NK-92 (cell line): Measurements from ENCODE around the gene TLL1.

Source experiments
- DNase-seq: peaks from one replicate; lab custom pipeline; 2025; ENCODE audit not compliant: unreplicated experiment; lab: John Stamatoyannopoulos, UW

Gene TLL1

DNA sequence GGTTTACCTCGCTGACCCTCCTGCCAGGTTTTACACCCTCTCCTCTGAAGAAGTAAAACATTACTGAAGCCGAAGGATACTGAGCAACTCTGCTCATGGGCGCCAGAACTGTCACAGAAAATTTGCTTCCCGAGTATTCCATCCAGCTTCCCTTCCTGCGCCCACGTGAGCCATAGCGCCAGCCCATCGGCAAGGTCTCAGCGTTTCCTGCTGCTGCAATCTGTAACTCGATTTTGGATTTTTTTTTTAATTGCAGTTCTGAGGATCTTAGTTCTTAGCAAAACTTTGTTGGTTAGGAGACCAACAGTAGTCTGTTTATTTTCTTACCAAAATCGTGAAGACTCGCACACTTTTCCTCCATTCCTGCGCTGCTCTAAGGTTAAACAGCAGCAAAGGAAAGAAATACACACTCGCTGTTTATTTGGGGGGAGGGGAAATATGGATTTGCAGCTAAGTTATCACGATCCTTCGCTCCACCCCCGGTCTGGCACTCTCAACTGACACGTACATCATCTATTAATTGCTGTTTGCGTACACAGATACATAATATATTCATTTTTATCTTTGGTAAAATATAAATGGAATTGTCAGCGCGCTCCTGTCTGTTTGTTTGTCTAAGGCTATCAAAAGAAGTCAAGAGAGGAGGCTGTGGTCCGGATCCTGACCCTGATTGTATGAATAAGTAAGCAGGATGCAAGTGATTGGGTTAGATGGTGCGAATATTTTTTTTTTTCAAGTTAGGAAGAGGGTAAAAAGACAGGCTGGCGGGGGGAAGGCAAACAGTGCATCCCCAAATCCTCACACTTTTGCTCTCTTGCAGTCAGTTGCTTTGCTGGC lies at the start of gene TLL1:
TLL1 (plus strand) TSS at position 777 of the 837 bp plus-strand sequence. CDS start 668 bp downstream, outside the sequence.
- DNase-seq, result no peak

DNA sequence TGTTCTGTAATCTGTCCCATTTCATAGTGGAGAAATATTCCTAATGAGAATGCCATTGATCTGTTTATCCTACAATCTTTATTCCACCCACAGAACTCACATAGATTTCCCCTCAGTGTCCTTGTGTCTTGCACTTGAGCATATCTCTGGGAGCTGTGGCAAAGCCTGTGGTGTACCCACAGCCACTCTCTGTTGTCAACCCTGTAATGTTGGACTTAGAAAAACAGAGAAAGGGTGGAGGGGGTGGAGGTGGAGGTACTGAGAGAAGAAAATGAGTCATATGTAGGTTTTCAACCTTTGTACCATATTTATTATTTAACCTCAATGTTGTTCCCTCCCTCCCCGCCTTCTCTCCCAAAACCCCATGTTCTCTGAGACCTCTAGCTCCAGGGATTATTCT lies 46.9 kb upstream of the TLL1 start:
- no peak for DNase-seq

DNA sequence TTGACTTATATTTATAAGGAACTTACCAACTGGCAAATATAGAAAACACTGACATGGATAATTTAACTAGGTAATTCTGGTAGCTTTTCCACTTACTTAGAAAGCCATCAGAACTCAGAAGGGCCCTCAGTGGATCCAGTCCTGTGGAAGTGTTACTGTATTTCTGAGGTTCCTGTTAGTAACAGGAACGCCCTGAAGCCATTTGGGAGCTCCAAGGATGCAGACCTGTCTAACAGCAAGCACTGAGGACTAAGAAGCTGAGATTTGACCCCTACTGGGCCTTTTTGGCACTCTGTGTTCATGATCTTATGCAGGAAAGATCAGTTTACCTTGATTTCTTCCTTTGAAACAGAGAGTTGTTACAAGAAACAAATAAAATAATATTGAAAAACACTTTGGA lies 46.0 kb upstream of the TLL1 start:
- DNase-seq, result no peak

DNA sequence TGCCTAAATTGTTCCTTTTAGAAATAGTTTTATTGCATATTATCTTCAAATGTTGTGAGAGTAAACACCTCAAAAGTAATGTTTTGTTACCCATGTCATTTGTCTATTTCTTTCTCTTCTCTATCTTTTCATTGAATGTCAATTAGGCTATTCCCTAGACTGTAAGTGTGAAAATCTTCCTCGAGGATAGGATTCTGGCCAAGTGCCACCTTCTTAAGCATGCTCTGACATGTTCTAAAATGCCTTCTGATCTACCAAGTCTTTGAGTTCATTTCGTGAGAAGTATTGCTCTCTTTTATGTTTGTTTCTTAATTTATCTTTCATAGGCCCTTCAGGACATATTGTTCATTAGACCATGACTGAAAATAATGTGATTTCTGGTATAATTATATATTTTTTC lies 44.1 kb upstream of the TLL1 start:
- no peak for DNase-seq

DNA sequence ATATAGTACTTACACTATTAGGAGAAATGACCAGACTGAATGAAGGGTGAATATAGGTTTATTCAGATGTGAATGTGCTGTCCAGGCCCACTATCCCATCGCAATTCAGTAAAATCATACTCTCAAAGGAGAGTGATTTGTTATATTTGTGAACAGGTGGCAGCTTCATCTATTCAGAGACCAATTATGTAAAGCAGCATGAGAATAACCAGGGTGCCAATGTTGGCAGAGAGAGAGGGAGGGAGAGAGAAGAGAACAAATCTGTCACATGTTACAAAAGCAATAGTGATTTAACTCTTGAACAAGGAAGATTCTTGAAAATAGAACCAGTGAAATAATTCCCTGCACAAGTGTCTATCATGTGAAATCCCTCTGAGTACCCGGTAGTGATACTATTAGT lies 38.9 kb upstream of the TLL1 start:
- no peak for DNase-seq

DNA sequence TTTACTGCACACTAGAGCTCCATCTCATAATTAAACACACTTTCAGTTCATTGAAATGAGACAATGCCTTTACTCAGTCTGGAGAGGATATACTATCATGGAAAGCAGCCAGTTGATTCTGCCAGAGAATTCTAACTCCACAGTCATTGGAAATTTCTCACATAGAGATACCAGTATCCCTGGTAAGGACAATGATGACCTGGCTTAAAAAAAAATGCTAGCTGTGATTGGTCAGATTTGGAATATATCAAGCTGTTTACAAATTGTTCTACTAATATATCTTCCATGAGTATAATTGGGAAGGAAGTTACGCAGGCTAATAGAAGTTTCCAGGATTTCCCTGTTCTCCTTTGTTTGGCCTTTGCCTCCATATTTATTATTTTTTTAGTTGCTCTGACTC lies 34.5 kb upstream of the TLL1 start:
- no peak for DNase-seq

DNA sequence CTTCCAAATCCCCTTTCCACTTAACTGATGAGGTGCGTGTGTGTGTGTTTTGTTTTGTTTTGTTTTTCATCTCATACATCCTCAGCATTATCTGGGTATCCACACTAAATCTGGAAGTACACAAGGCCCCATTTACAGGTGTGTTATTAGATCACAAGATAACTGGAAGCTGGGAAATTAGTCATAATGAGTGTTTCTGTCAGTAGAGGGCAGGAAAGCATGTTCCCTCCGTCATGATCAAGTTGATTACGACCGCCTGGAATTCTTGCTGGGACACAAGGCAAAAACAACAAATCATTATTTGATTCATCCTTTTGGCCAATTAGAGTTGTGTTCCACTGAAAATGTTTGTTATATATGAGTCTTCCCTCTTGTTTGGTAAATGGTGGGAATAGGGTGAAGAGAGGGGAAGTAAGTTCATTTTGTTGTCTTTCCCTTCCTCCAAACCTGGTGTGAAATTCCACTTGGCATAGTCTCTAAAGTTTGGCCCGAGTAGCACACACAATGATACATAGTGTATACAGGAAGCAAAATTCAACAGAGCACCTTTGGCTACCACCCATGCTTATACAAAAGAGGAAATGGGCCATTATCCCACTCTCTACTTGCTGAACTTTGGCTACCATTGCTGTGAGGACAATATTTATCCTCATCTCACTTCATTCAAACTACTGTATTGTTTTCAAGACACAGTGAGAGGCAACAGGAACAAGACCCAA lies 33.3 kb upstream of the TLL1 start:
- no peak for DNase-seq

DNA sequence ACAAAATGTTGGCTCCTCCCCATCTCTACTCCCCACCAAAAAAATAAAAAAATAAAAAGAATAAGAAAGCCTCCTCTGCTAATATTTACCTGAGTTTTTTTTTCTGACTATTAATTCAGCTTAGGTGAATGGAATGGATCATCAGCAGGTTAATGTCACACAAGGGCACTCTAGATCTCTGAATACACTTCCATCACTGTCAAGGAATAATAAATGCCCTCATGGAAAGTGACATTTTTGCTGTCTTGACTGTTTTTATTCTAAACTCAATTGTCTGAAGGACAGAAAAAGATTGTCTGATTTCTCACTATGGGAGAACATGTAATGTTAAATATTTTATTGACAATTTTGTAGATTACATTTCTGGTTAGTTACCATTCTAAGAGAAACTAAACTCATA lies 30.4 kb upstream of the TLL1 start:
- no peak for DNase-seq

DNA sequence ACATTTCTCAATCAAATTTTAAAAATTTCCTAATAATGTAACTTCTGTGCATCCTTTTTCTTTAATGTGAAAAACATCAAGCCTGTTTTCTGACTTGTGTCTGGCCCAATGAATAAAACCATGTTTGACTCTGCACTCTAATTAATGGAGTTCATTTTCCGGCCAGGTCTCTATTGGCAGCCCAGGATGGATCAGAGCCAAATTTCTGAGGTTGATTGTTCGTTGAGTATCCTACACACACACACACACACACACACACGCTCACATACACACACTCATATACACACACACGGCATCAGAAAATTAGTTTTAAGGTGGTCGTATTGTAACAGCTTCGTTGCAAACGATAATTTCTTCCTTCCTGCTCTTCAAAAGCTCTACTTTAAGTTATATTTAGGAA lies 28.9 kb upstream of the TLL1 start:
- no peak for DNase-seq

DNA sequence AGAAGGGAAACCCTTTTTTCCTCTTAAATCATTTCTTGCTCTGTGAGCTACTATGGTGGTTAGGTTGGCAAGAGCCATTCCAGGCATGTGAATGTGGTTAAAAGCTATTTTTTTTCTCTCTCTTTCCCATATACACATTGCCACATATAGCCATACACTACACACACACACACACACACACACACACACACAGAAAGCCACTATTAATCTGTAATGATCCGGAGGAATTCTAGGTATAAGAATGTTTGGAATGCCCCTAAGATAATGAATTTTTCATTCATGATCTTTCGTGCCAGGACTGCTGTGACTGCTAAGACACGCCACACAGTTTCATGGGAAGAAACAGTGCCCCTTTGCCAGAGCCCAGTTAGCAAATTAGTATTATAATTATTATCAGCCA lies 21.8 kb upstream of the TLL1 start:
- DNase-seq, result no peak

DNA sequence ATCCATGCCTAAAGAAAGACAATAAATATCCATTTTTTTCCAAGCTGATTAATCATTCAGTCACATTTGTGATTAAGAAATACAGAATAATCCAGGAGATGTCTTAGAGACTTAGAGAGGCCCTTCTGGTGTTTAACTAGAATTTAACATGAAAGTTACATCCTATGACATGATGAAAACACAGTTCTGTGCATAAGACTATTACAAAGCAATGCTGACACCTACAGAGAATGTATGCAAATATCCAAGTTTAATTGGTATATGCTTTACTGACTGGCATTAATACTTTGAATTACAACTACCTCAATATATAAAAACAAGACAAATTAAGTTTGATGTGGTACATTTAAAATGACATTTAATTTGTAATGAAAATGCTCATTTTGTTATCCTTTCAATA lies 17.8 kb upstream of the TLL1 start:
- no peak for DNase-seq

DNA sequence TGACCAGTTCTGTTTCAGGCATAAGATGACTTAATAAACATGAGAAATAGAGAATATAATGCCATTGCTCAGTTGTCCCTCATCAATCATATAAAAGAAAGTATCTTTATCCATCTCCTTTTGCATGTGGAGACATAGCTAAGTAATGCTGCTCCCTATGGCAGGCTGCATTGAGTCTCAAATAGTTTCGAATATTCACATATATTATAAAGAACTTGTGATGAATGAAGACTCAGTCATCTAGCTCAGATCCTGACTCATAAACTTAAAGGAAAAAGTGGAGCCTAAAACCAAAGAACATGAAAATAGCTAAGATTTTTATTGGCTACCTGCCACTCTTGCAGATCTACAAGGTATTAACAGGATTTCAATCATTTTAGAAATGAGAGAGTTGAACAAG lies 11.7 kb upstream of the TLL1 start:
- DNase-seq, result no peak

DNA sequence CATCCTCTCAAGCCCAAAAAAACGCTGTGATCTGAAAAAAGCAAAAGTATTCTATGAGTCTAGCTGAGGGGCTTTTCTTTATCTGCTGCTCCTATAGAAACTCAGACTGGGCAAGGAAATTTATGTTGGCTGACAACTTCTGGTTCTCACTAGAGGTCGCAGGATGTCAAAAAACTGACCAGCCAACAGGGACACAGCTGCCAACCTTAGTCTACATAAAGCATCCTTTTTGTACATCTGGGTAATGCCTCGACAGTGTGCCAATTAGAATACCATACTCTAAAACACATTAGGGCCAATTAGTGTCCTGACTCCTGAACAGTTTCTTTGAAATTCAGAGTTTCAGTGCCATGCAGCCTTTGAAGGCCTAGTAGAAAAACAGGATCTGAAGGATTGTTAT lies 8.8 kb upstream of the TLL1 start:
- DNase-seq, result no peak

DNA sequence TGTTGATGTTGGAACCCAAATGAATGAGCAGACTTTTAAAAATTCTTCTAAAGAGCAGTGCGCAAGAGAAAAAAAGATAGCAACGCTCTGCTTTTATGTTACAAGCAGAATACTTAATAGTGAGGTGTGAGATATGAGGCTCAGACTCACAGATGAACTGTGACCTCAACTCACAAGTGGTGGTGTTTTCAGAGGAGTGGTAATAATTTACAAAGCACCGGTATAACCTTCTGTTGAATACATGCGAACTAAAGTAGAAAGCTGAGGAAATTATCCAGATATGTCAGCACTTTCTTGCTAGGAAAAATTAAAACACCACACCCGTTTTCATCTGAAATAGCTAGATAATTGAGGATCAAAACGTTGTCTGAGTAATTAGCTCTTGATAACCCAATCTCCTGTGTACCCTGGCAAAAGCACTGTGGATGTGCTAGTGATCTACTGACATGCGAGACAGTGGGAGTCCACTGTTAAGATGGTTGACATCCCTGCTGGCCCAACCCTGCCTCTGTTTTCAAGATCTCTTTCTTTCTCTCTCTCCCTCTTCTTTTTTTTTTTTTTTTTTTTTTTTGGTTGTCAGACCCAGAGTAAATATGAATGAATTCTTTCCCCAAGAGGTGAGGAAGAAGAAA lies 6.9 kb upstream of the TLL1 start:
- DNase-seq, result no peak

DNA sequence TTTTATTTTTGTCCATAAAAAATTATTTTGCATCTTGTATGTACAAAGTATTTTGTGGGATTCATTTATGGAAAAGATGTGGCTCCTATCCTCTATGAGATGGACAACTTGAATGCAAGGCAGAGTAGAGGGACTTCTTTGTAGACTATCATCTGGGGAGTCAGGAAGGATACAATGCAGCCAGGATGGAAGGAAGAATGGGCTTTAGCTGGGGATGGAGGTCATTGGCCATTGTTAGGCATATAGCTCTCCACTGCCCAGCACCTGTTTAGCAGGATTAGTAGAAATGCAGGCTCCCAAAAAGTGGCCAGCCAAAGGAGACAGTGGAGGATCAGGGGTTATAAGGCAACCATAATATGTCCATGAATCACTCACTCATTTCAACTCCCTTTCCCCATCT lies 5.1 kb upstream of the TLL1 start:
- no peak for DNase-seq

DNA sequence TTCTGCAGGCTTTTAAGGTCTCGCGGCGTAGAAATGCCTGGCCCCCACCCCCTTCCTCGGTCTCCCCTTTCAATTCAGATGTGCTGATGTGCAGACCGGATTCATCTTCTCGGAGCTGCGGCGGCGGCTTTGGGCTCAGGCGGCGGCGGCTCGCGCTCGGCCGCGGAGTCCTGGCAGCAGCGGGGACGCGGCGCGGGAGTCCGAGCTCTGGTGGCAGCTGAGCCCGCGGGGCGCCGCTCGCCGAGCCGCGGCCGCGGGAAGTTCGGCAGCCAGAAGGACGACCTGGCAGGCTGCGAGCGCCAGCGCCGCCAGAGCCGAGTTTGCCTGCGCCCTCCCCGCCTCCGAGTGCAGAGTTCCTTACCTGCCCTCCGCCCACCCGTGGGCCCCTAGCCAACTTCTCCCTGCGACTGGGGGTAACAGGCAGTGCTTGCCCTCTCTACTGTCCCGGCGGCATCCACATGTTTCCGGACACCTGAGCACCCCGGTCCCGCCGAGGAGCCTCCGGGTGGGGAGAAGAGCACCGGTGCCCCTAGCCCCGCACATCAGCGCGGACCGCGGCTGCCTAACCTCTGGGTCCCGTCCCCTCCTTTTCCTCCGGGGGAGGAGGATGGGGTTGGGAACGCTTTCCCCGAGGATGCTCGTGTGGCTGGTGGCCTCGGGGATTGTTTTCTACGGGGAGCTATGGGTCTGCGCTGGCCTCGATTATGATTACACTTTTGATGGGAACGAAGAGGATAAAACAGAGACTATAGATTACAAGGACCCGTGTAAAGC lies 448 bp downstream of the TLL1 start:
- DNase-seq, result no peak

DNA sequence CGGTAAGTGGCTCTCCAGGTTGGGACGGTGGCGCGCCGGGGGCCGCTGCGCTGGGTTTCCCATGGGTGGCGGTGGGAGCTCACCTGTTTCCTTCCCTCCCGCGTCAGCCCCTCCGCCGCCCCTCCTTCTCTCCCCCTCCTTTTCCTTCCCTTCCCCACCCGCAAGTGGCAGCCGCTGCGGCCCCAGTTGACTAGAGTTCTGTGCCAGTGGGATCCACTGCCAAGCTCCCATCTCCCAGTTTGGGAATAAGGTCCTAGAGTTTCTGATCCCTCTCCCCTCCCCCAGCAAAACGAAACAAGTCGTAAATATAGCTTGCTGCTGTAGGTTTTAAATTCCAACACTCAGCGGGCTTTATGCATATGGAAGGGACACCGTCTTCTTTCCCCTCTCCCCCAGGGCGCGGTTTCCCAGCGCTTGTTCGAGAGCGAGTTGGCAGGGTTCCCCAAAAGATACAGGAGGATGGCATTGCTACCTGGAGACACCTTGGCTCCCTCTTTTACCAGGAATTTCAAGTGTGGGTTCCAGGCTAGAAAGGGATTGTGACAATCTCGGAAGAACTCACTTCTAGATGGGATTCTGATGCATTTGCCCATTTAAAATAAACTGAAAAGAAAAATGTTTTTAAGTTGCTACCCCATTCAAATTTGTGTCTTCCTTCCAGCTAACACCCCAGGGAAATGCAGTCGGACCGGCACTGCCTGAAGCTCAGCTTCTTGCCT lies 1.2 kb downstream of the TLL1 start:
- no peak for DNase-seq

DNA sequence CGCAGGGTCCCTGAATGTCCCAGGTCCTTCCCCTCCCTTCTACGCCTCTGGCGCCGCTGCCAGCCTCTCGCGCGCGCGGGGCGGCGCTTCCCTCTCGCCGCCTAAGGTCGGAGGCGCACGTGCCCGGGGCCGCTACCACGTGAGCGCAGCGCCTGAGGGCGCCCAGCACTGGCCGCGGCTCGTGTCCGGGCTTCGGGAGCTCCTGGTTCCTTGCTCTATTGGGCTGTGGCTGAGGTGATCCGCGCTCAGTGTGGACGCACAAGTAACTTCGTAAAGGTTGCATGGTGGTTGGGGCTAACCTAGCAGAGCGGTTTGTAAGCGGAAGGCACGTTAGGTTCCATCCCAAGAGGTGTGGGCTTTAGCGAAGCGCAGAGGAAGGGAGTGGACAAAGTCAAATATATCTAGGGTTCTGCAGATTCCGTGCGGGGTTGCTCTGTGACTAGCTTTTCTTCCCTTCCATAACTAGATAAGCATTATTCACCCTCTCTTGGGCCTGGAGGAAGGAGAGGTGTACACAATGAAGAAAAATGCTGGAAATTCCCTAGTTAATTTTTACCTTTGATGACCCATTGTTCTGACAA lies 1.8 kb downstream of the TLL1 start:
- no peak for DNase-seq

DNA sequence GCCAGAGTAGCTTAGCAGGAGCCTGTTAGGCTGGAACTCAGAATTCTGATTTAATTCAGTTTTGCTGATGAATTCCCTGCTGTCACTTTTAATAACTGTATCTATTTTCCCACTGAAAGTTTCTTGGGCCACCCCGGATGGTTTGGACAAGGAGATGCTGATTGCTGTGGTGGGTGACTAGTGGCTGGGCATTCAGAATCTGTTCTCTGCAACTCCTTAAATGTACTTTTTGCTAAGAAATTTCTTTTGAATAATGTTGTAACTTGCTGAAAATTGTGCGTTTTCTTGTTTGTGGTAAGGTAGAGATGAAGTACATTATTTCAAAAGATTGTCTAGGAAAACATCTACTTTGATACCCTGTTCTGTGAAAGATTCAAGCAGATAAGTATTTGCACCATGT lies 2.4 kb downstream of the TLL1 start:
- no peak for DNase-seq

DNA sequence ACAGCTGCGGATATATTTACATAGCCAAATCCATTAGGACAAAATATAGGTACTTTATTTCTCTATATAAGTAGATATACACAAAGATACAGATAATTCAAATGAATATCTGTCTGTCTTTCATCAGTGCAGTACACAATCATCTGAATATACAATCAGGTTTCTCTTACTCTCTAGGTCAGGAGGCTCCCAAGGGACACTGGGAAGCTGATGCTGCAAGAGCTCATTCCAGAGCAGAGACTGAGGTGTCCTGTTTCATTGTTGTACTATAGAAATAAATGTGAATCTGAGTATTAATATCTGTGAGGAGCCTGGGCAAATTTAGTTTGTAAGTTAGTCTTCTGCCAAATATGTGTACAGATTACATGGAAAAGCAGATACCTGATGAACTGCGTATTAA lies 4.2 kb downstream of the TLL1 start:
- no peak for DNase-seq
